Suppressor macrophage (primary cell): ENCODE measurements around the gene FAM234A.

Source experiments
- DNase-seq, 4 experiments: peaks; one replicate each; pipeline ENCODE4 v3.0.0-alpha.2; 2020 to 2022

FAM234A gene

GRCh38 chr16:283033-283805 lies 48.6 kb downstream of the FAM234A start, which contains the start of gene PDIA2:
Gene PDIA2 (plus strand): TSS chr16:283164. CDS start chr16:283170, 6 bp downstream.
- no peak for DNase-seq

DNA sequence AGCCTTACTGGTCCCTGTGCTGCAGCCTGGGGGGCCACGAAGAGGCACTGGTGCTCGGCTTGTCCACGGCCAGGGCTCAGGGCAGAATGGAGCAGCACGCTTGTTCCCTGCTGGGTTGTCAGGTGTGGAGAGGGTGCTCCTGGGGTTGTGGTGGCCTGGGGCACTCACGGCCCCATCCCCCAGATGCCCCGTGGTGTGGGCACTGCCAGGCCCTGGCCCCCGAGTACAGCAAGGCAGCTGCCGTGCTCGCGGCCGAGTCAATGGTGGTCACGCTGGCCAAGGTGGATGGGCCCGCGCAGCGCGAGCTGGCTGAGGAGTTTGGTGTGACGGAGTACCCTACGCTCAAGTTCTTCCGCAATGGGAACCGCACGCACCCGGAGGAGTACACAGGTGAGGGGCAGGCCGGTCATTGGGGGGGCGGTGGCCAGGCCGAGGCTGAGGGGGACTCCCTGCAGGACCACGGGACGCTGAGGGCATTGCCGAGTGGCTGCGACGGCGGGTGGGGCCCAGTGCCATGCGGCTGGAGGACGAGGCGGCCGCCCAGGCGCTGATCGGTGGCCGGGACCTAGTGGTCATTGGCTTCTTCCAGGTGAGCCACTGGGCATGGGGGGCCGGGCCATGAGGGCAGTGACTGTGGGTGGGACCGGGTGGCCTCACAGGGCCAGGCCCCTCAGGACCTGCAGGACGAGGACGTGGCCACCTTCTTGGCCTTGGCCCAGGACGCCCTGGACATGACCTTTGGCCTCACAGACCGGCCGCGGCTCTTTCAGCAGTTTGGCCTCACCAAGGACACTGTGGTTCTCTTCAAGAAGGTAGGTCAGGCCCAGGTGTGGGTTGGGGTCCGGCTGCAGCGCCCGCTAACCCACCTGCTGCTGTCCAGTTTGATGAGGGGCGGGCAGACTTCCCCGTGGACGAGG lies 49.8 kb downstream of the FAM234A start:
- no peak for DNase-seq

GRCh38 chr16:285146-286055 lies 50.8 kb downstream of the FAM234A start:
- DNase-seq: no peak

DNA sequence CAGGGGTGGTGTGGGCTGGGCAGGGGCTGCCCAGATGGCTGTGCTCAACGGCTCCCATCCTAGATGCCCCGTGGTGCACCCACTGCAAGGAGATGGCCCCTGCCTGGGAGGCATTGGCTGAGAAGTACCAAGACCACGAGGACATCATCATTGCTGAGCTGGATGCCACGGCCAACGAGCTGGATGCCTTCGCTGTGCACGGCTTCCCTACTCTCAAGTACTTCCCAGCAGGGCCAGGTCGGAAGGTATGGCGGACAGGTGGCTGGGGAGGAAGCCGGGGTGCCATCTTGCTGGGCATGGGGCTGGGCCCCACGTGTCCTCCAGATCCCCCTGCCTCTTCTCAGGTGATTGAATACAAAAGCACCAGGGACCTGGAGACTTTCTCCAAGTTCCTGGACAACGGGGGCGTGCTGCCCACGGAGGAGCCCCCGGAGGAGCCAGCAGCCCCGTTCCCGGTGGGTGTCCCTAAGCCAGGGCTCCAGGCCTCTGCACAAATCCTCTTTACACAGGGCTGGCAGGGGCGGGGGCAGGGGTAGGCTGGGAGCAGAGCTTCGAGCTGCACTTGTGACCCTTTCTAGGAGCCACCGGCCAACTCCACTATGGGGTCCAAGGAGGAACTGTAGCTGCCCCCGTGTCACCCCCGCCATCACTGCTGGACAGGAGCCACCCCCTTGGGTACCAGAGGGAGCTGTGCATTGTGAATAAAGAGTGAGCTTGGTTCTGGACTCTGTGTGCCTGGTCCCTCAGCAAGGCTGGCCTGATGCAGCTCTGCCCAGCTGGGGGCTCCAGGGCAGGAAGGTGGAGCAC lies 52.1 kb downstream of the FAM234A start:
- DNase-seq: no peak

- no peak for DNase-seq
Measured at GRCh38 chr16:287298-287811, 52.7 kb downstream of the FAM234A start.

- DNase-seq: no peak
Measured at GRCh38 chr16:287981-288920, 53.6 kb downstream of the FAM234A start.

- no peak for DNase-seq
Measured at GRCh38 chr16:289395-289997, 54.9 kb downstream of the FAM234A start.

DNA sequence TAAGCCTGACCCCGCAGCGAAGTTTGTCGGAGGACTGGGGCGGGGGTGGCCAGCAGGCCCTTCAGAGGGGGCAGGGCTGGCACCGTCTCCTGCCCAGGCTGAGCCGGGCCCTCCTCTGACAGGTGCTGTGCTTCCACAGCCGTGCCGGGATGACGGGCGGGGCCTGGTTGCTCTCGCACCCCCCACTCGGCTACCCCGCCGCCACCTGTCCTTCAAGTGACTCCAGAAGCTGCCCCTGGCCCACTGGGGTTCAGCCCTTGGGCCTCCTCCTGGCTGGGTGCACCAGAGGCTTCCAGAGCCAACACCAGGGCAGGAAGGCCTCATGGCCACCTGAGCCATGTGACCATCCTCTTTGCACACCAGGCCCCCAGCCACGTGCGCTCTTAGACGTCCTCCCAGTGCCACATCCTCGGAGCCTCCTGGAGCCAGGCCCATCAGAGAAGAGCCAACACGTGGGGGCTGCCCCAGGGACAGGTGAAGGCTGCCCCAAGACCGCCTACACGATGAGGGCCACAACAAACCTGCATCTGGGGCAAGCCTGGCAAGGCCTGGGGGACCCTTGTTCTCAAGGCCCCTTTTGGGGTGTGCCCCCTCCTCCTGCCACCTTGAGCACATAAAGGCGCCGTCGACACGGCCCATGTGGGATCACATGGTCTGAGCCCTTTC lies 55.5 kb downstream of the FAM234A start:
- no peak for DNase-seq

- DNase-seq: no peak
Measured at GRCh38 chr16:290681-291405, 56.2 kb downstream of the FAM234A start.

GRCh38 chr16:291539-291938 lies 56.9 kb downstream of the FAM234A start:
- DNase-seq: no peak

GRCh38 chr16:293043-293775 lies 58.6 kb downstream of the FAM234A start:
- no peak for DNase-seq

DNA sequence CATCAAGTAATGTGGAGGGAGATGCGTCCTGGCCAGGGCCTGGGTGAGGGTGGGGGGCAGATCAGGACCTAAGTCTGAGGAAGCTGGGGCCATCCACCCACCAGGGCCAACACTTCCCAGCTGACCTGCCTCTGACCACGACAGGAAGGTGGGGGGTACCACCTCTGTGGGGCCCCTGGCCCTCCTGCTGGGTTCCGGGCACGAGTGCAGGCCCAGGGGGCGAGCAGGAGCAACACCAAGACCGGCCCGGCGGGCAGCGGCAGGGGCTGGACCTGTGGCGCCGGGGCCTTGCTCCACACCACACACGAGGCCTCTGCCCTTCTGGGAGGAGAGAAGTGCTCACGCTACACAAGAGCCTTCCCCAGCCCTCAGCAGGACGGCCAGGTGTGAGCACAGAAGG lies 61.7 kb downstream of the FAM234A start:
- DNase-seq: no peak

- DNase-seq: no peak
Measured at GRCh38 chr16:296806-297510, 62.3 kb downstream of the FAM234A start.

- DNase-seq: no peak
Measured at GRCh38 chr16:297832-298231, 63.2 kb downstream of the FAM234A start.

GRCh38 chr16:301235-301634 lies 66.6 kb downstream of the FAM234A start:
- DNase-seq: no peak

DNA sequence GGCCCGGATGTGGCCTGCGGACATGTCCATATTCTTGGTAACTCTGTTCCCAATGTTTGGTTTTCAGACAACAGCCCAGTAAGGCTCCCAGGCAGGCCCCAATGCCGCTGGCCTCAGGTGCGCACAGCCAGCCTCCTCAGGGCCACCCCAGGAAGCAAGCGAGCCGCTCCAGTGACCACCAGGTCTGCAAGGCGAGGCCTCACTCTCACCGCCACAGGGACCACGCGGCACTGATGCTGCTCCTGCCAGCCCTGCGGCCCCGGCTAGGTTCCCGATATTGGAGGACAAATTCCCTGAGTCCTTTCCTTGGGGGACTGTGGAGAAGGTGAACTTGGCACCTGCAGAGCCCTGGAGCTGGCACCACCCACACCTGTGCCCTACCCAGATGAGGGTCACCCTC lies 67.3 kb downstream of the FAM234A start:
- DNase-seq: no peak
